GM21367 (cell line): ENCODE measurements around the gene DNAJC7.

Experiments
- ATAC-seq: cut with Tn5 transposase; IDR thresholded peaks from one replicate; pipeline ENCODE4 v1.9.1; 2021; ENCODE audit not compliant: unreplicated experiment

Gene DNAJC7

DNA sequence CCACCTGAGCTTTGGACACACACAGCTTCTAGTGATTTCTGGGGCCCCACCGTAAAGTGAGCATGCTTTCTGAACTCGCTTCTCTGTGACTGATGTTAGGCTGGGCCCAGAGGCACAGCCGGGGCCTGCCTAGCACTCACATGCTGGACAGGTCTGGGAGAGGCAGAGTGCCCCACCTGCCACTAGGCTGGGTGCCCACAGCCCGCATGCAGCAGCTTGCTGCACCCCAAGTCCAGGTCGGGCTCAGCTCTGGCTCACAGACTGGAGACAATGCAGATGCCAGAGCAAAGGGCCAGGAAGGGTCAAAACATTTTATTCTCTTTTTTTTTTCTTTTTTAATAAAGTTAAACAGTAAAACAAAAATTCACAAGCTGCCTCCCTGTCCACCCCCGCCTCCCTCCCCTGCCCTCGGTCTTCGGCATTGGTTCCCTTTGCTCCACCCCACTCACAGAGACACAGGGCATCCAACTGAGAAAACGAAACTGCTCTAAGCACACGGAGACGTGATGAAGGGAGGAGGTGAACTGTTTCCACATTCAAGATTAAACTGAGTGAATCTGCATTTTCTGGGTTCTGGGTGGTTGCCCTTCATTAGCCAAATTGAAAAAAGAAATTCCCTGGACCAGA, 41.0 kb downstream of the DNAJC7 start:
- no peak for ATAC-seq

DNA sequence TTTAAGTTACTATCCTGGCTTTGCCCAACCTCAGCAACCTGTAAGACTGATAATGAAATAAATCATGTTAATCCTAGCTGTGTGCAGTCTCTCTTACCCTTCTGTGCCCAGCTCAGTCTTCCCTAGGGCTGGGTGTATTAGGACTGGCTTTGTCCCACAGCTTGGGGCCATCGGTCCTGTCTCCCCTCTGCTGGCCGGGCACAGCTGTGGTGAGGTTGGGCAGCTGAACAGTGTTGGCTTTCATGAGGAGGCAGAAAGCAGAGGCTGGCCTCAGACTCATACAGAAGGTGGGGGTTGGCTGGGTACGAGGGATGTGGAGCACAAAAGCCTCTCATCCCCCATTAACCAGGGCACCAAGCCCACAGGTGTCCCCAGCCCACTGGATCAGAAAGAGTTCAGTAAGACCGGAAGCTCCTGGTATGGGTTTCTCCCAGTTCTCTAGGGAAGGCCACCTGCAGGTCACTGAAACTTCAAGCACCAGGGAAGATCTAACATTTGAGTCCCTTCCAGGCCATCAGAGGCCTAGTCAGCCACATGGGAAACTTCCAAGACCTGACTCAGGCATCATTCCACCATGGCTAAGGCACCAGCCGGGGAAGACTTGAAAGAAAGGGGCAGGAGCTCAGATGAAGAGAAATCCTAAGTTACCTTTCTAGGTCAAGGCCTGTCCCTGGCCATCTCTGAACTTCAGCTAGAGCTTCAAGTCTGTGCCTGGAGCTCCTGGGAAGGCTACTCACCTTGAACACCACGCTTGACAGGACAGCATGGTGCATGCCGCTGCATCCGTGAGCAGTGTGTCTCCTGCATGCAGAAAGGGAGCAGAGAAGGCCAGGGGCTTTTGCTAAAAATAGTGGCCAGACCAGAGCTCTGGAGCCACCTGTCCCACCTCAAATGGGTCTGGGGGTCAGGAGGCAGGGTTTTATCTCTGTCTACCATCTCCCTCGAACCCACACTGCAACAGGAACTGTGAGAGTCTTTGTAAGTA, 41.8 kb downstream of the DNAJC7 start:
- no peak for ATAC-seq

DNA sequence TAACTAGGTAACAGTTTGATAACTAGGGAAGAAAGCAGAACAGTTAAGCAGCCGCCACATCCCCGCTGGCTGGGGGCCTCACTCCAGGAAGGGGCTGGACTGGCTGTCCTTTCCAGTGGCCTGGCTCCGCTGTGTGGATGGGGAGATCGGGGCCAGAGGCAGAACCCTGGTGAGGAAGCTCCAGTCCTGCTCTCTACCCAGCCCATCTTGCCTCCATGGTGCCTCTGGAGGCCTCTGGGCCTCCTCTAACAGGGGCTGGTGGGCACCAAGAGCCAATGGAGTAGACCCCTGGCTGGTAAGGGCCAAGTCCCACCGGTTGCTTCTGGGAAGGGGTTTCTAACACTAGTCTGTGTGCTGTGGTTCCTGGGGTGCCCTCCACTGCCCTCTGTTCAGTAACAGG, 42.6 kb downstream of the DNAJC7 start:
- no peak for ATAC-seq

DNA sequence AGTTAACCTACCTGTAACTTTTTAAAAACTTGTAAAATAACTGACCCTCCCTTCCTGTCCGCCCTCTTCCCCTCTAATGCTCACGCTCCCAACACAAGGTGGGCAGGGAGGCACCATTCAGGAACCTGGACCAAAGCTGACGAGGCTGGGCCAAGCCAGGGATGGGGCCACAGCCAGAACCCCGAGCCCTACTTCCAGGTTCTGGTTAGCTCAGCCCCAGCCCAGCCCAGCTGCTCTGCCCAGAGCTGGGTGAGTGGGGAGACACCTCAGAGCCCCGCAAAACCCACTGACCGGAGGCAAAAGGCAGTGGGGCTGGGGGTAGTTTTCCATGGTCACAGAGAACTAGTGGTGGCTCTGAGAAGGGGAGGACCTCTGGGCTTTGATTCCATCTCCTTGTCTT, 43.2 kb downstream of the DNAJC7 start:
- ATAC-seq, result no peak

GRCh38 chr17:41973408-41973811, 43.8 kb downstream of the DNAJC7 start:
- no peak for ATAC-seq

GRCh38 chr17:41972571-41973407, 44.5 kb downstream of the DNAJC7 start:
- no peak for ATAC-seq

DNA sequence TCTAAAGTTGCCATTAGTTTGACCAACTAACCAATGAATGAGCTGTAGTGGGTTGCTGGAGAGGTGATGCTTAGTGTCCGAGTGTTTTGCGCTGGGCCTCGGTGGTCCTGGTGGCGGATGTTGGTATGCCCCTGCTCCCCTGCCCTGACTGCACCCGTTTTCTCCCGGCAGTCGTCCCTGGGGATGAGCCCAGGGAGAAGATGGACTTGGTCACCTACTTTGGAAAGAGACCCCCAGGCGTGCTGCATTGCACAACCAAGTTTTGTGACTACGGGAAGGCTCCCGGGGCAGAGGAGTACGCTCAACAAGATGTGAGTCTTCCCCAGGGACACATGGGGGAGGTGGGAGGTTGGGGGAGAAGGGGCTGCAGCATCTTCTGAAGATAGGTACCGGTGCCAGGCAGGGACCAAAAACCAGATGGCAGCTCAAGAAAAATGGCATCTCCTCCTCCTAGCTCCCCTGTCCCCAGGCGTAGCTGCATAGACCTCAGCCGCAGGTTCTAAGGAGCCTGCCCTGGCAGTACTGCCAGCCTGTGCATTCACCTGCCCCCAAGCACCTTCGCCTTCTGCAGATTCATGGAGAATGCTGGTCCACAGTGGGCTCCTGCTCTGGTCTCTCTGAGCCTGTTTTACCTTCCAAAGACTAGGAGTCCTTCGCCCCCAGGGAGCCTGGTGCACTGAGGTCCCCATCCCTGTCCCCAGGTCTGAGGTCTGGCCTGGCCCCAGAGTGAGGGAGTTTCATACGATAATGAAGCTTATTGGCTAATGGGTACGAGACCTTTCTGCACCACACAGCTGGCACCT, 45.3 kb downstream of the DNAJC7 start:
- ATAC-seq, result no peak

GRCh38 chr17:41970901-41971331, 46.3 kb downstream of the DNAJC7 start:
- no peak for ATAC-seq

DNA sequence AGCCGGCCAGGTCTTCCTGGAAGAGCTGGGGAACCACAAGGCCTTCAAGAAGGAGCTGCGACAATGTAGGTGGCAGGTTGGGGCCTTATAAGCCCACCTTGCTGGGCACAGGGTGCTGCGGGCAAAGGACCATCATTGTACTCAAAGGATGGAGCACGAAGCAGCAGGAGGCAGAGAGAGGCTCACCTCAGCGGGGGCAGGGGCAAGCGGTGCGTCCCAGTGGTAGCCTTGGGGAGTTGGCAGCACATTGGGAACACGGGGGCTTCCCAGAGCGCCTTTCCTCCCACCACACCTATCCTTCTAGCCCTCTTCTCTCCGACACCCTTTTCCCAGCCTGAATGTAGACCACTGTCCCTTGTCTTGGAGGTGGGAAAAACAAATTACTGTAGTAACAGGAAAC, 48.6 kb downstream of the DNAJC7 start:
- ATAC-seq, result no peak

DNA sequence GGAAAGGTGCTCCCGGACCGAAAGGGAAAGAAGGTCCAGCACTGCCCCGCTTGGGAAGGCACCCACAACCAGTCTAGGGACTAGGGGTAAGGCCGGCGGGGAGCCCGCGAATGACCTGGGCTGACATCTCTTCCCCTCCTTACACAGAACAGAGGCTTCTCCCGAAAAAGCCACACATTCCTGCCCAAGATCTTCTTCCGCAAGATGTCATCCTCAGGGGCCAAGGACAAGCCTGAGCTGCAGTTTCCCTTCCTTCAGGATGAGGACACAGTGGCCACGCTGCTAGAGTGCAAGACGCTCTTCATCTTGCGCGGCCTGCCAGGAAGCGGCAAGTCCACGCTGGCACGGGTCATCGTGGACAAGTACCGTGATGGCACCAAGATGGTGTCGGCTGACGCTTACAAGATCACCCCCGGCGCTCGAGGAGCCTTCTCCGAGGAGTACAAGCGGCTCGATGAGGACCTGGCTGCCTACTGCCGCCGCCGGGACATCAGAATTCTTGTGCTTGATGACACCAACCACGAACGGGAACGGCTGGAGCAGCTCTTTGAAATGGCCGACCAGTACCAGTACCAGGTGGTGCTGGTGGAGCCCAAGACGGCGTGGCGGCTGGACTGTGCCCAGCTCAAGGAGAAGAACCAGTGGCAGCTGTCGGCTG, 49.2 kb downstream of the DNAJC7 start:
- ATAC-seq, result no peak

GRCh38 chr17:41967141-41967920, 49.9 kb downstream of the DNAJC7 start:
- peak; percentile 6 for ATAC-seq

- ATAC-seq, result peak; percentile 33
These were observed 50.6 kb downstream of the DNAJC7 start, which contains the start of gene CNP for GRCh38 chr17:41966463-41967140. CNP (plus strand) TSS chr17:41966795; CDS start chr17:41966885, 90 bp downstream.

- no peak for ATAC-seq
These were observed 51.4 kb downstream of the DNAJC7 start for GRCh38 chr17:41965694-41966462.

- no peak for ATAC-seq
These were observed 54.3 kb downstream of the DNAJC7 start for GRCh38 chr17:41962768-41963434.

DNA sequence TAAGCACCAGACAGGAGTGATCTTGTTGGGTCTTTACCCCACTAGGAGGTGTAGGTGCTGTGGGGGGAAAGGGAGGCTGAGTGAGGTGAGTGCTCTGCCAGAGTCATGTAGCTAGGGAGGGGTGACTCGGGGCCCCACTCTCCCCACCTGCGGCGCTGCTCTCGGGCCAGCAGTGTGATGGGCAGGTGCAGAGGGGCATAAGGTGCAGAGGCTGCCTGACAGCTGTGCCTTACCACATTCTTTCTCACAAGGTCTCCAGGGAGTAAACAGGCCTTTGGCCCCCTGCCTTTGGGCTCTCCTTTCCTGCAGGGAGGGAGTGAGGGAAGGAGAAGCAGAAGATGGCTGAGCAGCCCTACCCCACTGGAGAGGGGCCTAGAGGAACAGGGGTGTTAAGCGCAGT, 55.1 kb downstream of the DNAJC7 start:
- no peak for ATAC-seq

DNA sequence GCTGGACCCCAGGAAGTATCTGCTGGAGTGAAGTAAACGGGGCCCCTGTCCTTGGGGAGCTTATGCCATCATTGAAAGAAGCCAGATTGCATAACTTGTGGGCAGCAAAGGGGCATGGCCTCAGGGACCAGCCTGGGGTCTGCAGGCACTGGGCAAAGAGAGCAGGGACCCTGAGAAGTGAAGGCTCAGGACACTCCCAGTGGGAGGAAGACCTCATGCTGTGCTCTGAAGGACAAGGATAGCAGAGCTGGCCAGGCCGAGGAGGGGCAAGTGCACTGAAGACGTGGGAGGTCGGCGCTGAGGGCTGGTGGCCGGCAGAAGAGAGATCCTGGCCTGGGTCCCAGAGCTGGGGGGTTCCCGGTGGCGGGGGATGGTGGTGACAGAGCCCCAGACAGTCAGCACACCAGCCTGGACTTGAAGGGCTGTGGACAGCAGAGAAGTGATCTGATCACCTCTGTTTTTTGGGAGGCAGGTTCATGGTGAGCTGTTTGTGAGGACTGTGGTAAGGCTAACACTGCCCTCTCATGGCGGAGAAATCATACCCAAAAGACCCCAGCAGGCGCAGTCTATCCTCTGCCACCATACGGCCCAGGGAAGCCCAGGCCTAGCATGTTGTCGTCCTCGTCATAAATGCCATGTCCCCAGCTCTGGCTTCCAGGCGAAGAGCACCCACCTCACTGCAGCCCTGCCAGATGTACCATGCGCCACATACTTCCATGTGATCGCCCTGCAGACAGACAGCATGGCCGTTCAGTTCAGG, 57.7 kb downstream of the DNAJC7 start:
- ATAC-seq, result no peak

- no peak for ATAC-seq
These were observed 58.3 kb downstream of the DNAJC7 start for GRCh38 chr17:41959030-41959335.
